ENCODE data around the gene SFMBT2.

SFMBT2 gene

DNA sequence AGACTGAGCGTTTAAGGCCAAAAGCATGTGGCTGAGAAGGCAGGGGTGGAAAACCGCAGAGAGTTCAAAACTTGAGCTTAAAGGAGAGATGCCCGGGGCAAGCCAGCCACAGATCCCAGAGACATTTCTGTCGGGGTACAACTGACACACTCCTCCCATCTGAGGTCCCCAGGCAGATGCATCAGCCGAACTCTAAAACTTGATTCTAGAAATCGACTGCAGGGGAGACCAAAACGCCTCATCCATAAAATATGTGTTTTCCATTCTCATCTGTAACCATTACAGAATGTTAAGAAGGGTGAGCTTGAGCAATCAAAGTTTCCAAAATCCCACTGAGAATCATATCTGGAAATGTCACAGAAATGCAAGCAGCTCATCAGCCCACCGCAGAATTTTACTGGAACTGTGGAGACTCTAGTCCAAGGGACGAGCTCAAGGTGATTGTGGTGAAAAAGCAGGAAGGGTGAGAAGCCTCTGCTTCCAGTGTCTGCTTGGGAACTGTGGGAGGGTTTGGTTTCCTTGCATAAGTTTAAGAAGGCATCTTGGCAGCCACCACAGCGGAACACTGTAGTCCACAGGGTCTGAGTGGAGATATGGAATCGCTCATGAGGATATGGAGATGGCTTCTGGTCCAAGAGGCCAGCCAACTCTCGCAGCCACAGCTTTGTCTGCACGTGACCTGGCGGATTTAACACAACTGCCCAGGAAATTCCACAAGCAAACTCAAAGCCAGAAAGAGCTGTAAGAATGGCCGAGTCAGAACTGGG is 249.2 kb downstream of the SFMBT2 start:
- in situ Hi-C loops (cut with MboI; ENCODE audit: low sequenced_read_pairs), result no loop called here

DNA sequence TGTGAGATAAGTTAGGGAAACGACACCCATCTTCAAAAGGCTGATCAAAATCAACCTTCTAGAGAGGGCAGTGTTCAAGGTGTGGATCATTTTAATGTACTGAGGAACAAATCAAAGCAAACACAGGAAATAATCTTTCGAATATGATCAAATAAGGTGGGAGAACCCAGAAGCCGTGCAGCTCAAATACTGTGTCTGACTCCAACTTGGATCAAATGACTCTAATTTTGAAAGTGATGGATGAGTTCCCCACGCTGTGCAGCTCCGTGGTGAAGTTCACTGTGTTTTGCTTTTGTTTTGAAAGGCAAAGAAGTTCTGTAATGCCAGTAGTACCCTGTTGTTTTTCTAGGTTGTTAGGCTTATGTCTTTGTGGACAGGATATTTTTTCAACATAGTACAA is 250.9 kb downstream of the SFMBT2 start:
- in situ Hi-C loops (cut with MboI; ENCODE audit: low sequenced_read_pairs), result no loop called here

- in situ Hi-C loops (cut with MboI; ENCODE audit: low sequenced_read_pairs), result no loop called here
Measured at GRCh38 chr10:7159517-7159916, 251.3 kb downstream of the SFMBT2 start.

- in situ Hi-C loops (cut with MboI; ENCODE audit: low sequenced_read_pairs), result no loop called here
Measured at GRCh38 chr10:7157091-7157490, 253.7 kb downstream of the SFMBT2 start.

DNA sequence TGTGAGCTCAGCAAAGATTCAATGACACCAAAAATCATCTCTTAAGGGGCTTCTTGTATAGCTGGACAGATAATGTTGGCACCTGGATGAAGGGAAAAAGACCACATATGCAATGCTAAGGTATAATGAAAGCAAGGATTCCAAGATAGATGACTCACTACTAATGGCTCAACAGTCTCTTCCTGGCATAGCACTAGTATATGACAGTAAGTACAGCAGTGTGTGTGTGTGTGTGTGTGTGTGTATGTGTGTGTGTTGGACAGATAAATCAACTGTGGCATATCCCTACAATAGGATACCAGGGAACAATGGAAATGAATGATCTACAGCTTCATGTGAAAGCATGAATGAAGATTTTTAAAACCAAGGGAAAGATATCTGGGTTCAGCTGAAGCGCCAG is 257.1 kb downstream of the SFMBT2 start:
- in situ Hi-C loops (cut with MboI; ENCODE audit: low sequenced_read_pairs), result no loop called here

DNA sequence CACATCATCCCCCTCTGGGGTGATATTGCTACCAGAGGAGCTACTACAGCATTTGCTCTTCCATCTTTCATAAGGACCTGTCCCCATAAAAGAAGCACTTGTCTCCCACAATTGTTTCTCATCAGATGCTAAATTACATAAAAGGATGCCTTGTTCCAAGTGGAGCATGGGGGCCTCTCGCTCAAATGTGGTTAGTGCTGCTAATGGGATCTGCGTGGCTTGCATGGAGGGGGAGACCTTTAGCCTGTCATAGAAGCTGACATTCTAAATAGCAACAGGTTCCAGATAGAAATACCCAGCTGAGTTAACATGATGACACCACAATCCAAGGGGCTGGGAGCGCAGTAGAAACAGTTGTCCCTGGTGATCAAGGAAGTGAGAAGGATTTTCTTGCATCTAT is 257.9 kb downstream of the SFMBT2 start:
- in situ Hi-C loops (cut with MboI; ENCODE audit: low sequenced_read_pairs), result no loop called here

- in situ Hi-C loops (cut with MboI; ENCODE audit: low sequenced_read_pairs), result no loop called here
Measured at GRCh38 chr10:7152341-7152740, 258.5 kb downstream of the SFMBT2 start.

- in situ Hi-C loops (cut with MboI; ENCODE audit: low sequenced_read_pairs), result no loop called here
Measured at GRCh38 chr10:7151538-7151937, 259.3 kb downstream of the SFMBT2 start.

- in situ Hi-C loops (cut with MboI; ENCODE audit: low sequenced_read_pairs), result no loop called here
Measured at GRCh38 chr10:7150349-7150748, 260.5 kb downstream of the SFMBT2 start.

GRCh38 chr10:7146189-7146588 is 264.6 kb downstream of the SFMBT2 start:
- in situ Hi-C loops (cut with MboI; ENCODE audit: low sequenced_read_pairs), result no loop called here

DNA sequence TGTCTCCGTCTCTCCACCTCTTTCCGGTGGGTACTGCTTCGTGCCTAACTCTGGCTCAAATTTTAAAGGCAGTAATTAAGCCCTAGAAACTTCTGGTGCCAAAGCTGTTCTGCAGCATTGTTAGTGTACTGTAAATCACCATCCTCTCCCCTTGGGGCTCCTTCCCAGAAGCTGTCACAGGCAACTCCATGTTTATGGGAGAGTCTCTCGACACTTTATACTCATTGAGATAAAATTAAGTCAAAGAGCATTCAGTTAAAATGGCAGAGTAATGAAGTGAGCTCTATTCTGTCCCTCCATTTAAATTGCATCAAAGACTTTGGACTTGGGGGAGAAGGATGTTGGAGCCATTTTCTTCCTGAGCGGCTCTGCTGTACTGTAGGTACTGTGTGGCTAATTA is 274.8 kb downstream of the SFMBT2 start:
- in situ Hi-C loops (cut with MboI; ENCODE audit: low sequenced_read_pairs), result no loop called here

GRCh38 chr10:7135188-7135587 is 275.6 kb downstream of the SFMBT2 start:
- in situ Hi-C loops (cut with MboI; ENCODE audit: low sequenced_read_pairs), result no loop called here

GRCh38 chr10:7134448-7134847 is 276.4 kb downstream of the SFMBT2 start:
- in situ Hi-C loops (cut with MboI; ENCODE audit: low sequenced_read_pairs), result no loop called here

DNA sequence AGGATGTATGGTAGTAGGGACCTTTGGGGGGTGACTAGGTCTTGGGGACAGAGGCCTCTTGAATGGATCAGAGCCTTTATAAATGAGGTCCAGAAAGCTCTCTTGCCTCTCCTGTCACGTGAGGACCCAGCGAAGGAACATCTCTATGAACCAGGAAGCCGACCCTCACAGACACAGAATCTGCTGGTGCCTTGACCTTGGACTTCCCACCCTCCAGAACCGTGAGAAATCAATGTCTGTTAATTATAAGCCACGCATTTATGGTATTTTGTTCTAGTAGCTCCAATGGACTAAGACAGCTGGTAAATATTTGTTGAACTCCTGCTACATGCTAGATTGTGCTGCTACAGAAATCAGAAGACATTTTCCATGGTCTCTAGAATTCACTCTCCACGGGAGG is 276.9 kb downstream of the SFMBT2 start:
- in situ Hi-C loops (cut with MboI; ENCODE audit: low sequenced_read_pairs), result no loop called here

- in situ Hi-C loops (cut with MboI; ENCODE audit: low sequenced_read_pairs), result no loop called here
Measured at GRCh38 chr10:7133278-7133677, 277.6 kb downstream of the SFMBT2 start.

DNA sequence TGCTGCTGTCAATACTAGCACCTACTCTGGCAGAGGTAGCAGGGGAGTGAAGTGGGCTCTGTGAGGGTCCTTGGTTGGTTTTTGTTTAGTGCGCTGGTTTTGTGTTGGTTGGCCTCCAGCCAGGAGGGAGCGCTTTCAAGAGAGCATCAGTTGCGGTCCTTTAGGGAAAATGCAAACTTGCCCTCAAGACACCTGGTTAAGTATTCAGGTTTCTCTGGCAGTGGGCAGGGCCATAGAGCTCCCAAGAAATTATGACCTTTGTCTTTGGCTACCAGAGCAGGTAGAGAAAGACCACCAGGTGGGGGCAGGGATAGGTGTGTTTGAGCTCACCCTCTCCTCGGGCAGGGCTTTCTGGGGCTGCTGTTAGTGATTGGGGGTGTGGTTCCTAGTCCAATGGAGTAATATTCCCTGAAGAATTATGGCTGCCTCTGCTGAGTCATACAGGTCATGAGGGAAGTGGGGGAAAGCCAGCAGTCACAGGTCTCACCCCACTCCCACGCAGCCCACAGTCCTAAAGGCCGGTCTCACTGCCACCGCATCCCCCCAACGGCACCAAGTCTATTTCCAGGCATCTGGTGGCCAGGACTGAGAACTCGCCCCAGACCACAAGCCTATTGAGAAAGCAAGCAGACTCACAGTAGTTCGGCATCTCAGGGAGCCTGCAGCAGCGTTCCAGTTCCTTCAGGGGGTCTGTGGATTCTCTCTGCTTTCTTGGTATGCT is 280.5 kb downstream of the SFMBT2 start:
- in situ Hi-C loops (cut with MboI; ENCODE audit: low sequenced_read_pairs), result no loop called here

DNA sequence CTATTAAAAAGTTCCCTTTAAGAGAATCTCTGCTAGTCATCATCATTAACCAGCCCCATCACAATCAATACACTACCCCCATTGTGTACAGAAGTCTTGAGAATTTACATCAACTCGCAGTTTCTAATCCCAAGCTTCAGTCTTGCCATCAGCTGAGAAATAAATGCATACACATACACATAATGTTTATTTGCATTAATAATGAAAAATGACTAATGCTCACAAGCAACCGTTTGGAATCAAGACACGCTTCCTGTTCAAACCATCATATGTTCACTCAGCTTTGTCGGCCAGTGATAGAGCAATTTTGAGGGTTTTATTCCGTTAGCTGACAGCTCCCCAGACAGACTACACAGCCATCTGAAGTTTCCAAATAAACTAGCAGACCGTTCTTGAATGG is 287.1 kb downstream of the SFMBT2 start:
- in situ Hi-C loops (cut with MboI; ENCODE audit: low sequenced_read_pairs), result no loop called here

- in situ Hi-C loops (cut with MboI; ENCODE audit: low sequenced_read_pairs), result no loop called here
Measured at GRCh38 chr10:7122561-7122960, 288.3 kb downstream of the SFMBT2 start.

DNA sequence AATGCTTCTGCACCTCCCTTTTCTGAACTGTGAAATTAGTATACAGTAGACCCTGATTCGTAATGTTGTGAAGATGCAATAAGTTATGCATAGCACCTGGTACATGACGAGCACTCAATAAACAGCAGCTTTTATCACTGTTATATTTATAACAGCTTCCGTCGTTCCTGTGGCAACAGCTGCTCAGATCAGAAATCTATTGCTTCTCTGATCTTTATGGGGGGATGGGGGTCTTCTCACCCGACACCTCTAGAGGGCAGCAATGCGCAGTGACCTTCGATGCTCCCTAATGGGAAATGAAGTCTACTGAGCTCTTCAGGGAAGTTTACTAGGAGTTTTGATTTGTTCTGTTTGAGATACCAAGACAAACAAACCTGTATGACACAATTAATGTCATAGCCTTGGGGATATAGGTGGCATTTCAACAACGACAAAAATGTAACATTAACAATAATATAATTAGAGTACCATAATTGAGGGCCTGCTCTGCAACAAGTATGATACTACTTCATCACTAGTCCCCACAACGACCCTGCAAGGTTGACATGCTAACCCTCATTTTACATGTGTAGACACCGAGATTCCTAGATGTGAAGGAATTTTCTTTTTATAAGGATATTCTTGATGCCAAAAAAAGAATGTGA is 289.6 kb downstream of the SFMBT2 start:
- in situ Hi-C loops (cut with MboI; ENCODE audit: low sequenced_read_pairs), result no loop called here

GRCh38 chr10:7119325-7120015 is 291.4 kb downstream of the SFMBT2 start:
- in situ Hi-C loops (cut with MboI; ENCODE audit: low sequenced_read_pairs), result no loop called here
